A549 (cell line): ENCODE results near the gene ATP5F1C. TPM values are rescaled to one million over a fixed set of nuclear protein-coding genes. Genes with fewer than 3 reads are reported as not detected.

Experiments
- ATAC-seq, 2 experiments: fragments of 200-7000 bp in 1 of 2; fragments of >200 bp in 1 of 2; cut with Nextera tagmentation in 1 of 2; cut with Tn5 transposase in 1 of 2; 3 replicates each; pipeline versions ENCODE4 v1.8.0 to v1.9.1; 2018 to 2020; ENCODE audit warnings: mild to moderate bottlenecking in 1 of 2, moderate library complexity in 1 of 2
- CTCF ChIA-PET: fragments of 300-600 bp; sonication (Branson Sonifier 250); formaldehyde crosslinking; extraction: SDS; loops from one replicate; lab custom pipeline; 2021; ENCODE audit warnings: antibody characterized with exemption, inconsistent platforms; lab: Yijun Ruan, JAX
- POLR2A ChIA-PET: fragments of 350-600 bp; formaldehyde crosslinking; extraction: SDS; loops from one replicate; lab custom pipeline; 2021; ENCODE audit warnings: antibody characterized with exemption, inconsistent platforms; lab: Yijun Ruan, JAX
- DNase-seq, 2 experiments: peaks; one replicate each; pipeline versions ENCODE4 v3.0.0 to v3.0.0-alpha.2; 2011 to 2016; ENCODE audit warnings: low read depth in 1 of 2, low spot score in 1 of 2
- FAIRE-seq: peaks from 2 replicates; lab custom pipeline; 2011; peaks lifted over from hg19 to GRCh38; lab: Jason Lieb, UNC
- H3K27ac ChIP-seq, 2 experiments: fragments of >200 bp; sonication (Bioruptor Twin); formaldehyde crosslinking; 3 replicates each; pipeline ENCODE4 v1.5.1; 2016 to 2017
- H3K4me1 ChIP-seq: fragments of >200 bp; sonication (Bioruptor Twin); formaldehyde crosslinking; 3 replicates; pipeline ENCODE4 v1.6.1; 2016
- H3K4me2 ChIP-seq: fragments of >200 bp; sonication (Bioruptor Twin); formaldehyde crosslinking; 3 replicates; pipeline ENCODE4 v1.6.1; 2016
- H3K4me3 ChIP-seq: fragments of >200 bp; sonication (Bioruptor Twin); formaldehyde crosslinking; 3 replicates; pipeline ENCODE4 v1.5.1; 2016
- H3K9me3 ChIP-seq: fragments of >200 bp; sonication (Bioruptor Twin); formaldehyde crosslinking; 3 replicates; pipeline ENCODE4 v1.6.1; 2016
- ATOH8 ChIP-seq: fragments of 250-450 bp; sonication (Bioruptor Pico); IDR thresholded peaks from 2 replicates; pipeline ENCODE4 v1.5.0; 2020; ENCODE audit warnings: low read depth, mild to moderate bottlenecking, moderate library complexity
- BCL3 ChIP-seq: fragments of >200 bp; sonication (Bioruptor Twin); formaldehyde crosslinking; IDR thresholded peaks from 3 replicates; pipeline ENCODE4 v1.6.1; 2016
- CEBPB ChIP-seq, 2 experiments: fragments of >200 bp in 1 of 2; sonication (Bioruptor Twin) in 1 of 2; formaldehyde crosslinking in 1 of 2; IDR thresholded peaks; 2 replicates each; pipeline ENCODE4 v1.6.1; 2012 to 2016
- CHD4 ChIP-seq: fragments of 200-600 bp; sonication (generic); IDR thresholded peaks from 2 replicates; pipeline ENCODE4 v1.6.1; 2016; ENCODE audit warnings: antibody characterized with exemption, mild to moderate bottlenecking, borderline replicate concordance
- E2F6 ChIP-seq: IDR thresholded peaks from 2 replicates; pipeline ENCODE4 v1.6.1; 2012; ENCODE audit warnings: low read depth, borderline replicate concordance
- ELK1 ChIP-seq: fragments of 150-350 bp; IDR thresholded peaks from 2 replicates; pipeline ENCODE4 v1.6.1; 2014; ENCODE audit warnings: low read depth, mild to moderate bottlenecking, low read length
- EP300 ChIP-seq, 2 experiments: fragments of >200 bp; sonication (Bioruptor Twin); formaldehyde crosslinking; IDR thresholded peaks; 2 replicates in 1 of 2; 3 replicates in 1 of 2; pipeline ENCODE4 v1.6.1; 2016 to 2017
- ESRRA ChIP-seq: fragments of 150-350 bp; IDR thresholded peaks from 2 replicates; pipeline ENCODE4 v1.6.1; 2014; ENCODE audit warnings: mild to moderate bottlenecking, low read length, borderline replicate concordance
- GATA3 ChIP-seq: IDR thresholded peaks from 2 replicates; pipeline ENCODE4 v1.6.1; 2012; ENCODE audit warnings: borderline replicate concordance
- HES2 ChIP-seq: fragments of >200 bp; sonication (Bioruptor Twin); formaldehyde crosslinking; IDR thresholded peaks from 2 replicates; pipeline ENCODE4 v1.6.1; 2016
- HOXA7 ChIP-seq: fragments of 250-450 bp; sonication (Bioruptor Pico); IDR thresholded peaks from 2 replicates; pipeline ENCODE4 v1.5.0; 2020; ENCODE audit warnings: mild to moderate bottlenecking, moderate library complexity
- HOXB13 ChIP-seq: fragments of 250-450 bp; sonication (Bioruptor Pico); IDR thresholded peaks from 2 replicates; pipeline ENCODE4 v1.5.0; 2020; ENCODE audit warnings: low read depth, mild to moderate bottlenecking, moderate library complexity
- HOXB5 ChIP-seq: fragments of 250-450 bp; sonication (Bioruptor Pico); IDR thresholded peaks from 2 replicates; pipeline ENCODE4 v1.5.0; 2020; ENCODE audit warnings: mild to moderate bottlenecking, moderate library complexity
- JUNB ChIP-seq: fragments of >200 bp; sonication (Bioruptor Twin); formaldehyde crosslinking; IDR thresholded peaks from 2 replicates; pipeline ENCODE4 v1.6.1; 2016
- KDM1A ChIP-seq: fragments of 200-600 bp; sonication (generic); IDR thresholded peaks from 2 replicates; pipeline ENCODE4 v1.6.1; 2016; ENCODE audit warnings: low read depth, mild to moderate bottlenecking
- MAFK ChIP-seq: fragments of 450-650 bp; IDR thresholded peaks from 2 replicates; pipeline ENCODE4 v1.6.1; 2014; ENCODE audit not compliant: partially characterized antibody
- MAX ChIP-seq: IDR thresholded peaks from 2 replicates; pipeline ENCODE4 v1.6.1; 2012
- NPAS2 ChIP-seq: fragments of 250-450 bp; sonication (Bioruptor Pico); IDR thresholded peaks from 2 replicates; pipeline ENCODE4 v1.8.0; 2022; ENCODE audit warnings: mild to moderate bottlenecking, moderate library complexity, borderline replicate concordance
- PHF8 ChIP-seq: fragments of 200-600 bp; sonication (generic); IDR thresholded peaks from 2 replicates; pipeline ENCODE4 v1.6.1; 2016; ENCODE audit warnings: low read depth, mild to moderate bottlenecking, antibody characterized with exemption, moderate library complexity, borderline replicate concordance
- POLR2AphosphoS2 ChIP-seq: conservative IDR thresholded peaks from 2 replicates; pipeline ENCODE4 v1.6.1; 2012; ENCODE audit warnings: low read length, improper control_type of control experiment, inconsistent platforms
- SMC3 ChIP-seq: fragments of >200 bp; sonication (Bioruptor Twin); formaldehyde crosslinking; IDR thresholded peaks from 3 replicates; pipeline ENCODE4 v1.6.1; 2018; ENCODE audit warnings: inconsistent platforms
- TP53 ChIP-seq: fragments of 250-450 bp; sonication (Bioruptor Pico); IDR thresholded peaks from 2 replicates; pipeline ENCODE4 v1.5.0; 2021; ENCODE audit warnings: mild to moderate bottlenecking, moderate library complexity
- USF2 ChIP-seq: fragments of 450-650 bp; IDR thresholded peaks from 2 replicates; pipeline ENCODE4 v1.6.1; 2014; ENCODE audit warnings: antibody characterized with exemption
- ZC3H11A ChIP-seq: fragments of 450-650 bp; IDR thresholded peaks from 2 replicates; pipeline ENCODE4 v1.6.1; 2014; ENCODE audit warnings: antibody characterized with exemption, mild to moderate bottlenecking
- ZFP36 ChIP-seq: fragments of 450-650 bp; IDR thresholded peaks from 2 replicates; pipeline ENCODE4 v1.6.1; 2014; ENCODE audit warnings: borderline replicate concordance; ENCODE audit not compliant: partially characterized antibody
- WGBS: methylation state at CpG from one replicate; pipeline ENCODE4 v1.1.6; 2017; ENCODE audit errors: missing lambda C conversion rate; 5-methylcytosine and 5-hydroxymethylcytosine counted together
- polyA plus RNA-seq, 4 experiments: library from polyadenylated mRNA; depleted of rRNA in 3 of 4; stranded (reverse); fragments of >200 nt; fragmentation: RNase III in 1 of 4; extraction: RNeasy Plus Mini Kit Qiagen cat#74134 plus additional on column Dnase treatment in 1 of 4; gene quantifications; 2 replicates in 3 of 4; 3 replicates in 1 of 4; pipeline ENCODE4 v1.2.3, GENCODE V29; 2011 to 2017

Gene ATP5F1C
- polyA plus RNA-seq, 2 of the 4 experiments (the other 2 are of a cell fraction), result 447 to 532 TPM

- no peak for TF ChIP-seq PHF8
- peak; percentile 88 for TF ChIP-seq MAFK
- ChIA-PET POLR2A (no interaction called here), CTCF (interaction anchor here (0.6 to 2.5 kb wide), 4 partner anchors 8 to 309 kb away, joined by 3 to 12 read pairs (median 3); partner anchors contain the start of gene TAF3)
- ATAC-seq (no peak), DNase-seq (no peak), FAIRE-seq (no peak)
- 84% methylated on average over 10 of the region's 10 CpGs for WGBS
- H3K4me1 ChIP-seq, result peaks cover 9% of the 10 kb centered on the region; the same call in 2 of the 3 replicates
- H3K9me3 ChIP-seq, result no peaks in the 10 kb centered on the region
- no peak overlapping the region for H3K27ac ChIP-seq
- H3K4me2 ChIP-seq, result no peak overlapping the region
- H3K4me3 ChIP-seq, result no peak overlapping the region
Observed at GRCh38 chr10:7829289-7829834, 41.4 kb downstream of the ATP5F1C start.

- peaks cover 3% of the 10 kb centered on the region; the same call in 2 of the 3 replicates for H3K4me1 ChIP-seq
- no peak overlapping the region for H3K4me2 ChIP-seq
- DNase-seq (no peak), ATAC-seq (no peak), FAIRE-seq (no peak)
- POLR2A ChIA-PET, result no interaction called here
- no peak for TF ChIP-seq HOXA7
- TF ChIP-seq CHD4, result no peak
- no peak for TF ChIP-seq TP53
- no peak for TF ChIP-seq CEBPB (IDR thresholded peaks at IDR 0.05)
- TF ChIP-seq ATOH8 (CRISPR knock-in tag), result no peak
- no peak for TF ChIP-seq USF2
- TF ChIP-seq KDM1A, result no peak
- no peak for TF ChIP-seq ESRRA
- TF ChIP-seq ELK1, result no peak
- no peak for TF ChIP-seq JUNB
- no peak for TF ChIP-seq MAFK
- TF ChIP-seq POLR2AphosphoS2, result no peak
- TF ChIP-seq EP300 (IDR thresholded peaks at IDR 0.05), result no peak
- no peak for TF ChIP-seq MAX
- no peak for TF ChIP-seq HOXB5 (CRISPR knock-in tag)
- TF ChIP-seq, all 56 proteins: peak for 0
- Histone ChIP-seq H3K27ac (no peak overlapping the region), H3K4me3 (no peak overlapping the region), H3K9me3 (no peaks in the 10 kb centered on the region)
- CTCF ChIA-PET, result no interaction called here
- WGBS, result 91% methylated on average over 1 of the region's 1 CpG
Observed at GRCh38 chr10:7832060-7832459, 44.1 kb downstream of the ATP5F1C start.

GRCh38 chr10:7833210-7833609 is 45.2 kb downstream of the ATP5F1C start:
- no peak overlapping the region for H3K4me2 ChIP-seq
- CTCF ChIA-PET, result no interaction called here
- H3K4me3 ChIP-seq, result no peak overlapping the region
- no peak for DNase-seq
- TF ChIP-seq NPAS2 (CRISPR knock-in tag) (no peak), ELK1 (no peak), HOXA7 (no peak), GATA3 (no peak), ZFP36 (no peak), HES2 (no peak), POLR2AphosphoS2 (no peak), SMC3 (no peak), CEBPB (IDR thresholded peaks at IDR 0.05) (no peak), ZC3H11A (no peak), BCL3 (no peak), HOXB13 (CRISPR knock-in tag) (no peak), E2F6 (no peak)
- TF ChIP-seq, all 56 proteins: peak for 0
- H3K4me1 ChIP-seq, result no peaks in the 10 kb centered on the region
- FAIRE-seq (no peak), ATAC-seq (no peak)
- no peaks in the 10 kb centered on the region for H3K9me3 ChIP-seq
- H3K27ac ChIP-seq, result no peak overlapping the region
- POLR2A ChIA-PET, result no interaction called here
